GM12878 (cell line): ENCODE data around the gene ICE2. TPM values are rescaled to one million over a fixed set of nuclear protein-coding genes. Genes with fewer than 3 reads are reported as not detected.

Source experiments
- ATAC-seq: fragments of 200-7000 bp; cut with Tn5 transposase; 3 replicates; pipeline ENCODE4 v1.9.1; 2020; ENCODE audit warnings: mild to moderate bottlenecking, moderate library complexity
- BruUV-seq: library from RNA; stranded (reverse); fragments of 400-500 nt; replicated peaks from 2 replicates; lab custom pipeline; 2021; lab: Mats Ljungman, UMichigan
- CTCF ChIA-PET: fragments of 300-600 bp; sonication (Branson Sonifier 250); formaldehyde crosslinking; extraction: SDS; loops from one replicate; lab custom pipeline; 2021; ENCODE audit warnings: inconsistent platforms; lab: Yijun Ruan, JAX
- POLR2A ChIA-PET: fragments of 350-600 bp; formaldehyde crosslinking; extraction: SDS; loops from one replicate; lab custom pipeline; 2021; ENCODE audit warnings: inconsistent platforms; lab: Charles Lee
- RAD21 ChIA-PET: fragments of 300-600 bp; sonication (Branson Sonifier 250); formaldehyde crosslinking; loops from one replicate; lab custom pipeline; 2023; ENCODE audit warnings: antibody characterized with exemption; ENCODE audit not compliant: unreplicated experiment; lab: Charles Lee
- SMC1A ChIA-PET: fragments of 300-600 bp; sonication (Branson Sonifier 250); formaldehyde crosslinking; loops from one replicate; lab custom pipeline; 2023; ENCODE audit not compliant: unreplicated experiment, uncharacterized antibody; lab: Charles Lee
- DNase-seq: peaks from one replicate; pipeline ENCODE4 v3.0.0-alpha.2; 2011; ENCODE audit warnings: low read depth, low spot score
- FAIRE-seq: peaks from 3 replicates; lab custom pipeline; 2011; peaks lifted over from hg19 to GRCh38; lab: Jason Lieb, UNC
- H2AFZ ChIP-seq: 2 replicates; pipeline ENCODE4 v1.6.0; 2011; ENCODE audit warnings: low read depth, low read length, control low read depth; ENCODE audit not compliant: control insufficient read depth
- H3K27ac ChIP-seq: 2 replicates; pipeline ENCODE4 v1.5.1; 2011; ENCODE audit warnings: control low read depth; ENCODE audit not compliant: control insufficient read depth, insufficient read depth
- H3K27me3 ChIP-seq, 2 experiments: replicated peaks in 1 of 2; 2 replicates each; pipeline versions ENCODE4 v1.6.0 to v1.6.1; 2011; ENCODE audit warnings: low read length in 1 of 2; ENCODE audit not compliant: control insufficient read depth in 2 of 2, insufficient read depth in 2 of 2
- H3K36me3 ChIP-seq, 2 experiments: 2 replicates each; pipeline ENCODE4 v1.5.1; 2011; ENCODE audit warnings: low read length in 1 of 2; ENCODE audit not compliant: control insufficient read depth in 2 of 2, insufficient read depth in 2 of 2
- H3K4me1 ChIP-seq: 2 replicates; pipeline ENCODE4 v1.6.1; 2011; ENCODE audit warnings: mild to moderate bottlenecking, low read length, moderate library complexity, mixed read lengths; ENCODE audit not compliant: control insufficient read depth, insufficient read depth
- H3K4me2 ChIP-seq: 2 replicates; pipeline ENCODE4 v1.6.0; 2011; ENCODE audit warnings: control low read depth; ENCODE audit not compliant: control insufficient read depth, insufficient read depth
- H3K4me3 ChIP-seq: fragments of 200-600 bp; sonication (generic); 2 replicates; pipeline ENCODE4 v1.5.1; 2016
- H3K79me2 ChIP-seq: 2 replicates; pipeline ENCODE4 v1.6.0; 2011; ENCODE audit warnings: low read length; ENCODE audit not compliant: control insufficient read depth, insufficient read depth
- H3K9ac ChIP-seq: 2 replicates; pipeline ENCODE4 v1.8.0; 2011; ENCODE audit warnings: low read length, control low read depth, mixed read lengths; ENCODE audit not compliant: control insufficient read depth, insufficient read depth
- H3K9me3 ChIP-seq: replicated peaks from 3 replicates; pipeline ENCODE4 v1.5.1; 2011; ENCODE audit warnings: mild to moderate bottlenecking, low read length; ENCODE audit not compliant: control insufficient read depth, insufficient read depth
- H4K20me1 ChIP-seq: 2 replicates; pipeline ENCODE4 v1.6.0; 2011; ENCODE audit not compliant: control insufficient read depth, insufficient read depth
- MEF2B ChIP-seq: fragments of 450-650 bp; IDR thresholded peaks from 2 replicates; pipeline ENCODE4 v1.6.1; 2018; ENCODE audit warnings: mild to moderate bottlenecking, moderate library complexity; ENCODE audit not compliant: partially characterized antibody, poor library complexity, severe bottlenecking
- SMARCA5 ChIP-seq: fragments of 450-650 bp; IDR thresholded peaks from 2 replicates; pipeline ENCODE4 v1.6.1; 2017; ENCODE audit warnings: mild to moderate bottlenecking
- ZBTB11 ChIP-seq: fragments of 450-650 bp; formaldehyde crosslinking; IDR thresholded peaks from 2 replicates; pipeline ENCODE4 v1.5.0; 2022; ENCODE audit warnings: mild to moderate bottlenecking, missing genetic modification characterization
- ZNF687 ChIP-seq: fragments of 450-650 bp; IDR thresholded peaks from 2 replicates; pipeline ENCODE4 v1.6.1; 2017; ENCODE audit warnings: mild to moderate bottlenecking, moderate library complexity
- WGBS: methylation state at CpG from one replicate; pipeline ENCODE4 v1.1.6; 2016; ENCODE audit warnings: low lambda C conversion rate; ENCODE audit not compliant: insufficient replicate concordance, insufficient coverage; ENCODE audit errors: missing lambda C conversion rate; 5-methylcytosine and 5-hydroxymethylcytosine counted together
- in situ Hi-C: fragments of 300-500 bp; cut with MboI; formaldehyde crosslinking; loops from 9 replicates; pipeline ENCODE4 v1.14.3; 2018; ENCODE audit warnings: mixed read lengths
- intact Hi-C: fragments of 100-400 bp; cut with micrococcal nuclease; formaldehyde crosslinking; loops from one replicate; pipeline ENCODE4 v1.14.2; 2022; ENCODE audit not compliant: unreplicated experiment
- polyA plus RNA-seq, 11 experiments: library from polyadenylated mRNA; depleted of rRNA in 4 of 11; unstranded in 6 of 11; stranded (reverse) in 5 of 11; fragments of >200 nt; fragmentation: Nextera tagmentation in 4 of 11; fragmentation: Illumina TruSeq in 1 of 11; extraction: Ambion mirVana in 4 of 11; extraction: Trizol in 1 of 11; gene quantifications; 1 replicate in 1 of 11; 2 replicates in 10 of 11; pipeline versions ENCODE4 v1.2.1 to v1.2.3, GENCODE V29; 2011 to 2016; ENCODE audit warnings: inconsistent platforms in 2 of 11, missing spikeins in 2 of 11, low read depth in 1 of 11
- total RNA-seq, 4 experiments: library from RNA; depleted of rRNA in 3 of 4; stranded (reverse); fragments of >200 nt in 3 of 4; fragmentation: Illumina TruSeq in 1 of 4; extraction: Trizol in 1 of 4; gene quantifications; 2 replicates each; pipeline versions ENCODE4 v1.2.1 to v1.2.3, GENCODE V29; 2013 to 2021

The ICE2 gene
- total and polyA plus RNA-seq, 10 of the 15 experiments (the other 5 are each of a cell fraction or from before 2014, with no cell fraction given), result 14.2 to 62.0 (median 44.9) TPM

- H3K4me3 ChIP-seq, result peak overlapping the region; percentile 88
- H3K27me3 ChIP-seq, result no peaks in the 10 kb centered on the region
- TF ChIP-seq MEF2B (peak; percentile 27), SMARCA5 (no peak), ZBTB11 (CRISPR knock-in tag) (no peak), ZNF687 (peak; percentile 83)
- SMC1A ChIA-PET, result interaction anchor here (0.8 to 1.3 kb wide), 11 partner anchors 9 to 419 kb away, joined by 3 to 6 read pairs (median 3); no protein-coding TSS in a partner anchor
- DNase-seq (peak; percentile 31), FAIRE-seq (no peak), ATAC-seq (peak; percentile 30)
- H2AFZ ChIP-seq, result peak overlapping the region; percentile 96
- POLR2A ChIA-PET, result no interaction called here
- RAD21 ChIA-PET, result interaction anchor here (0.8 to 1.3 kb wide), 2 partner anchors 22 to 436 kb away, joined by 3 to 4 read pairs; no protein-coding TSS in a partner anchor
- no peaks in the 10 kb centered on the region for H4K20me1 ChIP-seq
- peak overlapping the region; percentile 99 for H3K27ac ChIP-seq
- CTCF ChIA-PET, result interaction anchor here (0.6 to 2.4 kb wide), 6 partner anchors 27 to 192 kb away, joined by 3 to 9 read pairs (median 4); no protein-coding TSS in a partner anchor
- H3K4me1 ChIP-seq, result peaks cover 13% of the 10 kb centered on the region
- H3K9ac ChIP-seq, result peak overlapping the region; percentile 96; the same call in 1 of the 2 replicates
- 9% methylated on average over 1 of the region's 1 CpG for WGBS
- peaks cover 38% of the 10 kb centered on the region for H3K79me2 ChIP-seq
- intact Hi-C loops, result no loop called here
- H3K36me3 ChIP-seq, result no peaks in the 10 kb centered on the region
- no peaks in the 10 kb centered on the region for H3K9me3 ChIP-seq
- in situ Hi-C loops, result no loop called here
- no TSS peak for BruUV-seq
- H3K4me2 ChIP-seq, result peak overlapping the region; percentile 99
Observed at GRCh38 chr15:60480149-60480548, 1.2 kb upstream of the ICE2 start.
